Lower lobe of right lung (tissue), 2 donors: ENCODE data around the gene DPM2. TPM values are rescaled to one million over a fixed set of nuclear protein-coding genes. Genes with fewer than 3 reads are reported as not detected.
A peak's percentile ranks its signal among the peaks of the same experiment; 100 is the strongest.

Source experiments
- ATAC-seq, 2 donors: fragments of 200-7000 bp; cut with Tn5 transposase; one replicate each; pipeline ENCODE4 v1.9.1; 2020 to 2022; ENCODE audit warnings: mild to moderate bottlenecking in 2 of 2, moderate library complexity in 2 of 2
- DNase-seq: peaks from one replicate; pipeline ENCODE4 v3.0.0-alpha.2; 2020
- H3K27ac ChIP-seq: fragments of 200-600 bp; one replicate; pipeline ENCODE4 v1.8.0; 2022
- H3K27me3 ChIP-seq: fragments of 200-600 bp; one replicate; pipeline ENCODE4 v1.8.0; 2022; ENCODE audit warnings: low read depth
- H3K36me3 ChIP-seq: fragments of 200-600 bp; one replicate; pipeline ENCODE4 v1.8.0; 2022; ENCODE audit warnings: mild to moderate bottlenecking
- H3K4me1 ChIP-seq: fragments of 200-600 bp; one replicate; pipeline ENCODE4 v1.8.0; 2022
- H3K4me3 ChIP-seq: fragments of 200-600 bp; one replicate; pipeline ENCODE4 v1.8.0; 2022; ENCODE audit warnings: mild to moderate bottlenecking
- H3K9me3 ChIP-seq: fragments of 200-600 bp; one replicate; pipeline ENCODE4 v1.8.0; 2022
- CTCF ChIP-seq: fragments of 200-600 bp; IDR thresholded peaks from one replicate; pipeline ENCODE4 v1.8.0; 2022; ENCODE audit warnings: antibody characterized with exemption, mild to moderate bottlenecking
- intact Hi-C: fragments of 100-400 bp; cut with DNase I; formaldehyde crosslinking; loops from one replicate; pipeline ENCODE4 v1.11.0; 2022
- total RNA-seq: library from RNA; stranded (reverse); fragmentation: NEBNext Ultra II Directional; extraction: Animal tissue kit (Norgen Biotek cat#: 25700); gene quantifications from one replicate; pipeline ENCODE4 v1.2.1, GENCODE V29; 2021
- donor health status: DM: no; HTN: yes; CAD: no; lungs with severe emphysema.

Gene DPM2
- total RNA-seq, 1 donor from 2014 or later = 33.7 TPM

- no peaks in the 10 kb centered on the region for H3K27me3 ChIP-seq
- H3K27ac ChIP-seq = no peak overlapping the region
- intact Hi-C loops = no loop called here
- no peaks in the 10 kb centered on the region for H3K9me3 ChIP-seq
- no peak overlapping the region for H3K4me3 ChIP-seq
- peaks cover 35% of the 10 kb centered on the region for H3K4me1 ChIP-seq
- ATAC-seq (no peak), DNase-seq (no peak)
- H3K36me3 ChIP-seq = no peaks in the 10 kb centered on the region
- no peak for TF ChIP-seq CTCF
Measured at GRCh38 chr9:127935765-127936221, 1.9 kb downstream of the DPM2 start.

- Histone ChIP-seq H3K36me3 (no peaks in the 10 kb centered on the region), H3K27me3 (no peaks in the 10 kb centered on the region), H3K4me3 (no peak overlapping the region), H3K4me1 (peaks cover 43% of the 10 kb centered on the region), H3K9me3 (no peaks in the 10 kb centered on the region), H3K27ac (no peak overlapping the region)
- no peak for TF ChIP-seq CTCF
- no peak for ATAC-seq
- intact Hi-C loops = no loop called here
- no peak for DNase-seq
Measured at GRCh38 chr9:127934986-127935385, 2.7 kb downstream of the DPM2 start.

GRCh38 chr9:127934248-127934647 lies 3.4 kb downstream of the DPM2 start:
- peaks cover 50% of the 10 kb centered on the region for H3K4me1 ChIP-seq

GRCh38 chr9:127931092-127931881 lies 6.4 kb downstream of the DPM2 start:
- no peak for DNase-seq
- peaks cover 13% of the 10 kb centered on the region for H3K27me3 ChIP-seq
- H3K9me3 ChIP-seq = no peaks in the 10 kb centered on the region
- peak overlapping the region; percentile 76 for H3K27ac ChIP-seq
- peaks cover 58% of the 10 kb centered on the region for H3K4me1 ChIP-seq
- peak; percentile 75 to 82 for ATAC-seq
- peak overlapping the region; percentile 69 for H3K4me3 ChIP-seq
- intact Hi-C loops = no loop called here
- TF ChIP-seq CTCF = no peak
- H3K36me3 ChIP-seq = no peaks in the 10 kb centered on the region

More at GRCh38 chr9:127934248-127934647, 3.4 kb downstream of the DPM2 start:
- Histone ChIP-seq H3K27me3 (no peaks in the 10 kb centered on the region), H3K36me3 (no peaks in the 10 kb centered on the region), H3K9me3 (no peaks in the 10 kb centered on the region), H3K4me3 (no peak overlapping the region), H3K27ac (no peak overlapping the region)
- no peak for DNase-seq
- no peak for TF ChIP-seq CTCF
- ATAC-seq = no peak
- intact Hi-C loops = no loop called here

GRCh38 chr9:127930231-127931091 lies 7.2 kb downstream of the DPM2 start, which contains the start of gene PIP5KL1:
Gene PIP5KL1 (minus strand): TSS chr9:127930777. CDS start chr9:127930752, 25 bp downstream.
- peak; percentile 90 for DNase-seq
- peak within 1 kb of the TSS; percentile 76 for H3K27ac ChIP-seq
- H3K4me1 ChIP-seq = peaks cover 50% of the 10 kb centered on the region
- no peaks in the 10 kb centered on the region for H3K36me3 ChIP-seq
- peaks cover 15% of the 10 kb centered on the region for H3K27me3 ChIP-seq
- intact Hi-C loops = no loop called here
- H3K9me3 ChIP-seq = no peaks in the 10 kb centered on the region
- peak within 1 kb of the TSS; percentile 69 for H3K4me3 ChIP-seq
- peak; percentile 84 to 87 for ATAC-seq
- TF ChIP-seq CTCF = no peak
